IPS-18a (cell line): Measurements from ENCODE around the gene AMOT.

Experiments
- H3K27ac ChIP-seq: one replicate; pipeline ENCODE4 v1.5.1; 2013; ENCODE audit warnings: low read length
- H3K27me3 ChIP-seq: one replicate; pipeline ENCODE4 v1.6.1; 2013; ENCODE audit warnings: mild to moderate bottlenecking, low read length; ENCODE audit not compliant: control insufficient read depth, insufficient read depth
- H3K36me3 ChIP-seq: one replicate; pipeline ENCODE4 v1.6.1; 2013; ENCODE audit warnings: low read depth, low read length; ENCODE audit not compliant: control insufficient read depth
- H3K4me1 ChIP-seq: one replicate; pipeline ENCODE4 v1.6.1; 2013; ENCODE audit warnings: low read depth, low read length; ENCODE audit not compliant: control insufficient read depth
- H3K4me3 ChIP-seq: one replicate; pipeline ENCODE4 v1.5.1; 2013; ENCODE audit warnings: low read length
- H3K9ac ChIP-seq: one replicate; pipeline ENCODE4 v1.6.1; 2013; ENCODE audit warnings: mild to moderate bottlenecking, low read length, moderate library complexity
- H3K9me3 ChIP-seq: one replicate; pipeline ENCODE4 v1.6.1; 2013; ENCODE audit warnings: low read depth, low read length; ENCODE audit not compliant: control insufficient read depth

AMOT gene, protein sequence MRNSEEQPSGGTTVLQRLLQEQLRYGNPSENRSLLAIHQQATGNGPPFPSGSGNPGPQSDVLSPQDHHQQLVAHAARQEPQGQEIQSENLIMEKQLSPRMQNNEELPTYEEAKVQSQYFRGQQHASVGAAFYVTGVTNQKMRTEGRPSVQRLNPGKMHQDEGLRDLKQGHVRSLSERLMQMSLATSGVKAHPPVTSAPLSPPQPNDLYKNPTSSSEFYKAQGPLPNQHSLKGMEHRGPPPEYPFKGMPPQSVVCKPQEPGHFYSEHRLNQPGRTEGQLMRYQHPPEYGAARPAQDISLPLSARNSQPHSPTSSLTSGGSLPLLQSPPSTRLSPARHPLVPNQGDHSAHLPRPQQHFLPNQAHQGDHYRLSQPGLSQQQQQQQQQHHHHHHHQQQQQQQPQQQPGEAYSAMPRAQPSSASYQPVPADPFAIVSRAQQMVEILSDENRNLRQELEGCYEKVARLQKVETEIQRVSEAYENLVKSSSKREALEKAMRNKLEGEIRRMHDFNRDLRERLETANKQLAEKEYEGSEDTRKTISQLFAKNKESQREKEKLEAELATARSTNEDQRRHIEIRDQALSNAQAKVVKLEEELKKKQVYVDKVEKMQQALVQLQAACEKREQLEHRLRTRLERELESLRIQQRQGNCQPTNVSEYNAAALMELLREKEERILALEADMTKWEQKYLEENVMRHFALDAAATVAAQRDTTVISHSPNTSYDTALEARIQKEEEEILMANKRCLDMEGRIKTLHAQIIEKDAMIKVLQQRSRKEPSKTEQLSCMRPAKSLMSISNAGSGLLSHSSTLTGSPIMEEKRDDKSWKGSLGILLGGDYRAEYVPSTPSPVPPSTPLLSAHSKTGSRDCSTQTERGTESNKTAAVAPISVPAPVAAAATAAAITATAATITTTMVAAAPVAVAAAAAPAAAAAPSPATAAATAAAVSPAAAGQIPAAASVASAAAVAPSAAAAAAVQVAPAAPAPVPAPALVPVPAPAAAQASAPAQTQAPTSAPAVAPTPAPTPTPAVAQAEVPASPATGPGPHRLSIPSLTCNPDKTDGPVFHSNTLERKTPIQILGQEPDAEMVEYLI

DNA sequence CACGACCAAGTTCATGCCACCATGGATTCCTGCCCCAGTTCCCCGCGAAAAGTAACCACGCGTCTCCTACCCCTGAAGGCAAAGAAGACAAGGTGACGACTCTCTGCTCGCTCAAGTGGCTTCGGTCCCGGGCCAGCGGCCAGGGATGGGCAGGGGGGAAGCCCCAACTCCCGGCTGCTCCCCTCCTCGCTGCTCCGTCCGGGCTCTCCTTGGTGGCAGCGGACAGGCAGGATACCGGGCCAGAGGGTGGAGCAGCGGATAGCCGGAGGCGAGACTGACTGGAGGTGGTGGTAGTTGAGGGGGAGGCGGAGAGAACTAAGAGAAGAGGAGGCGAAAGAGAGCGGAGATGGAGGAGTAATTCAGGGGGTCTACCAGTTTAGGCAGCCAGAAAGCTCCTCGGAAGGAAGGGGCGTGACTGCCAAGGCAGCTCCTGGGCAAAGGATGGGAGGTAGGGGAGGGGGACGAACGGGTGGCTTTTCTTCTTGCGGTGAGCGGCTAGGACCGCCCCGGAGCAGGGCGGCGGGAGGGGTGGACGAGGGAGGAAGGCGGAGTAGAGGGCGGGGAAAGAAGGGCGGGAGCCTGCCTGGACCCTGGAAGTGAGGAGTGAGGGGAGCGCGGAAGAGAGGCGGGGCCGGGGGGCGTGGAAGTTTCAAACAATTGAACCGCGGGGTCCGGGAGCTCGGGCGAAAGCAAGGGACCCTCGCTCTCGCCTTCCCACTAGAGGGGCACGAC is at the start of gene AMOT:
Gene AMOT (minus strand): TSS at position 450 of the 732 bp plus-strand sequence. CDS start 17,705 bp downstream, outside the sequence.
- peak within 1 kb of the TSS; percentile 82 for H3K4me3 ChIP-seq
- H3K4me1 ChIP-seq: peaks cover 9% of the 10 kb centered on the region
- H3K27me3 ChIP-seq: peaks cover 32% of the 10 kb centered on the region
- H3K9ac ChIP-seq: peak within 1 kb of the TSS; percentile 70
- H3K27ac ChIP-seq: peak within 1 kb of the TSS; percentile 4
- H3K36me3 ChIP-seq: no peaks in the 10 kb centered on the region
- no peaks in the 10 kb centered on the region for H3K9me3 ChIP-seq

DNA sequence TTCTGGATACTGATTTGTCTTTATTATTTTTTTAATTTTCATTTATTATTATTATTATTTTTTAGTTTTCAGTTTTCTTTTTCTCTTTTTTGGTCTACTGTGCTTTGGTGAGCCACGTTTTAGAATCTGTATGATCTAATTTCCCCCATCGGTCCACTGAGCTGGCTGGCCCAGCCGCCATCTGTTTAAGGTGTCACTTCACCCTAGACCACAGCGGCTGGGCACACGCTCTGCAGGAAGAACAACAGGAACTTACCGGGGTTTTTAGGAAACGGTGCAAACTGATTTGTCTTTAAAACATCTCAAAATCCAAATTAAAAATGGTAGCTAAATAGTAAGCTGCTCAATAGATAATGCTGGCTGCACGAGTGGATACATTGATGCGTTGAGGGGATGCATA is 48.8 kb upstream of the AMOT start:
- H3K36me3 ChIP-seq: no peaks in the 10 kb centered on the region
- H3K4me3 ChIP-seq: no peak overlapping the region
- no peaks in the 10 kb centered on the region for H3K27me3 ChIP-seq
- no peaks in the 10 kb centered on the region for H3K4me1 ChIP-seq
- no peak overlapping the region for H3K27ac ChIP-seq
- no peaks in the 10 kb centered on the region for H3K9me3 ChIP-seq
- H3K9ac ChIP-seq: no peak overlapping the region

DNA sequence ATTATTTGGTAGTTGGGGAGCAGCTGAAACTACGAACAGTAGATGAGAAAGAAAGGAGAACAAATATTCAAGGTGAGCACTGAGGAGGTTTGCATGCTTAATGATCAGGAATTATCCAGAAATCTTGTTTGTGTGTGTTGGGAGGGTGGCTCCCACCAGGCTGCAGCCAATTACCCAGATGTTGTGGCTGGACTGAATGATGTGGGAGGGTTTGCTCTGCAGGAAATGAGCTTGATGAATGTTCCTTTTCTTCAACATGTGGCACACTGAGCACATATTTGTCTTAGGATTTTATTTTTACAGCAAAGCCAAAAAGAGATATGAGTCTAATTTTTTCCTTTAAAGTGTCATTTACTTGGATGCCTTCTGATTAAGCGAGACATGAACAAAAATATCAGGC is 48.3 kb upstream of the AMOT start:
- no peaks in the 10 kb centered on the region for H3K4me1 ChIP-seq
- H3K4me3 ChIP-seq: no peak overlapping the region
- H3K9me3 ChIP-seq: no peaks in the 10 kb centered on the region
- H3K27ac ChIP-seq: no peak overlapping the region
- H3K36me3 ChIP-seq: no peaks in the 10 kb centered on the region
- no peak overlapping the region for H3K9ac ChIP-seq
- H3K27me3 ChIP-seq: no peaks in the 10 kb centered on the region

DNA sequence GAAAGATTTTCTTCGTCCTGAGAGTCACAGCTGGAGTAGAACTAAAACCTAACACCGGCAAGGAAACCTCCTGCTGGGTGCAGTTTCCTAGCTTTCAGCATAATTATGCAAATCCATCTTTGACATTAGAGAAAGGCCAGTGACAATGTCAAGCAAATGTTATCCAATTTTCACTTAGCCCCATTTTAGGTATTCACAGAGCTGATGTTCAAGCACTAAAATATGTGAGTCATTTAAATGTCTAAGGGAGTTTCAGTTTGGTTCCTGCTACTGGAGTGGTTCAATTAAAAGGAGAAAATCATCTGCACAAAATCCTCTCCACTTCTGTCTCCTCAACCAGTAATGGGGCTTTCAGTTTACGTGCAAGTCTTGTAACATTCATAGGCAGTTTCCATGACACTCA is 37.1 kb upstream of the AMOT start:
- Histone ChIP-seq H3K36me3 (no peaks in the 10 kb centered on the region), H3K27me3 (no peaks in the 10 kb centered on the region), H3K9me3 (no peaks in the 10 kb centered on the region), H3K4me1 (peaks cover 15% of the 10 kb centered on the region), H3K27ac (no peak overlapping the region), H3K4me3 (no peak overlapping the region), H3K9ac (no peak overlapping the region)

DNA sequence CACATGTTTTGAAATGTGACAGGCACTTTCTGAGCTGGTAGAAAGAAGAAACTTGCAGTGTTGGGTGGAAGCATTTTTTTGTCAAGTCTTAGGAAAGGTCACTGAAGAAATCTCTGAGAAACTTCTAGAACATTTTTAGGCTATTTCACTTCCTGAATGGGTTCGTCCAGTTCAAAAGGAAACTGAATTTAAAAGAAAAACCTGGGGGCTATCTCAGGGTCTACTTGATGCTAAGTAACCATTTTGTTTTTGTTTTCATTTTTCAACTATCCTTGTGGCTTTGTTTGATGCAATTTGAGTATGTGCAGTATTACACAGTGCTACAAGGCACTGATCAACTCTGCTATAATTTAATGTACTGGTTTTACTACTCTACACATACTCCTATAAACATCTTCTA is 34.0 kb upstream of the AMOT start:
- H3K4me1 ChIP-seq: peaks cover 15% of the 10 kb centered on the region

DNA sequence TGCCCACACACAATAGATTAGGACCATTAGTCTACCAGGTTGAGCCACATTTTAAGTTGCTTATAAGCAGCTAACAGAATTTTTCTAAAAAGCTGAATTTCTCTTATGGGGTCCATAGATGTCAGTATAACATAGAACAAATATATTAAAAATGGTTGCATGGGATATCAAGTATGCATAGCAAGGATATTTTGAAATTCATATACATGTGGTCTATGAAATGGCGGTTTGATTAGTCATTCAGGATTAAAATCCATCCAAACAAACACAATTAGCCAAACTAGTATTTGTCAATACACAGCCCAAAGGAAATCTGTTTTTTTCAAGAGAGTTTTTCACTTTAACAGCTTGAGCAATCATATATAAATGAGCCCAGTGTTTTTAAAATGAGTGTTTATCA is 33.5 kb upstream of the AMOT start:
- no peaks in the 10 kb centered on the region for H3K27me3 ChIP-seq
- peaks cover 15% of the 10 kb centered on the region for H3K4me1 ChIP-seq
- no peak overlapping the region for H3K9ac ChIP-seq
- H3K9me3 ChIP-seq: no peaks in the 10 kb centered on the region
- H3K27ac ChIP-seq: no peak overlapping the region
- H3K4me3 ChIP-seq: no peak overlapping the region
- H3K36me3 ChIP-seq: no peaks in the 10 kb centered on the region

More for the DNA sequence above, 34.0 kb upstream of the AMOT start:
- H3K4me3 ChIP-seq: no peak overlapping the region
- H3K27ac ChIP-seq: no peak overlapping the region
- H3K9me3 ChIP-seq: no peaks in the 10 kb centered on the region
- H3K36me3 ChIP-seq: no peaks in the 10 kb centered on the region
- no peaks in the 10 kb centered on the region for H3K27me3 ChIP-seq
- no peak overlapping the region for H3K9ac ChIP-seq

DNA sequence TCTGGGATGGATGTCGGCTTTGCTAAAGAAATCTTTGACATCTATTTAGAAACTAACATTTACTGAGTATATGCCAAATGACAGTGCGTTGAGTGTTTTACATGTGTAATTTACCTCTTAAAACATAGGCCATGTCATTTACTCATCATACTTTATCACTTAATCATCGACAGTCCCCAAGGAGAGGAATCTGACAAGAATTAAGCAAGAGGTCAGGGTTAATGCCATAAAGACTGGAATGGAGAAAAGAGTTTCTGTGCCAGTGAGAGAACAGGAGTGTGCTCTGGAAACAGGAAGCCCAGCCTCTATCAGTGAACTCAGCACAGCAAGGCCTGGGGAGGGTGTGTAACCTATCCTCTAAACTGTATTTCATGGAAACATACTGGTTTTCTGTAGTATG is 28.0 kb upstream of the AMOT start:
- H3K36me3 ChIP-seq: no peaks in the 10 kb centered on the region
- H3K27ac ChIP-seq: no peak overlapping the region
- peaks cover 3% of the 10 kb centered on the region for H3K4me1 ChIP-seq
- H3K4me3 ChIP-seq: no peak overlapping the region
- no peak overlapping the region for H3K9ac ChIP-seq
- H3K9me3 ChIP-seq: no peaks in the 10 kb centered on the region
- no peaks in the 10 kb centered on the region for H3K27me3 ChIP-seq

DNA sequence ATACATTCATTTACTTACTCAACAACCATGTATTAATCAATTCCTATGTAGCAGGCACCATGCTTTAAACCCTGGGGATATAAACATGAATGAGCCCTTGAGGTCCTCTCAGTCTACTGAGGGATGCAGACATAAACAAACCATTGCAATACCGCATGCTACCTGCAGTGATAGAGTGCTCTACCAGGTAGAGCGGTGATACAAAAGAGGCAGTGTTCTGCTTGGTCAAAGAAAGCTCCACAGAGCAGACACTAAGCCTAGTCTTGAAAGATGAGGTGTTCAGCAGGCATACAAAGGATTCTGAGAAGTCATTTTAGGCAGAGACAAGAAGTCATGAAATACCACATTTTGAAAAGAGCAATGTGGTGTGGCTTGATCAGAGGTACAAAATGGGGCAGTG is 26.9 kb upstream of the AMOT start:
- H3K27me3 ChIP-seq: no peaks in the 10 kb centered on the region
- H3K9me3 ChIP-seq: no peaks in the 10 kb centered on the region
- H3K36me3 ChIP-seq: no peaks in the 10 kb centered on the region
- H3K4me1 ChIP-seq: peaks cover 3% of the 10 kb centered on the region
- no peak overlapping the region for H3K9ac ChIP-seq
- no peak overlapping the region for H3K27ac ChIP-seq
- H3K4me3 ChIP-seq: no peak overlapping the region

DNA sequence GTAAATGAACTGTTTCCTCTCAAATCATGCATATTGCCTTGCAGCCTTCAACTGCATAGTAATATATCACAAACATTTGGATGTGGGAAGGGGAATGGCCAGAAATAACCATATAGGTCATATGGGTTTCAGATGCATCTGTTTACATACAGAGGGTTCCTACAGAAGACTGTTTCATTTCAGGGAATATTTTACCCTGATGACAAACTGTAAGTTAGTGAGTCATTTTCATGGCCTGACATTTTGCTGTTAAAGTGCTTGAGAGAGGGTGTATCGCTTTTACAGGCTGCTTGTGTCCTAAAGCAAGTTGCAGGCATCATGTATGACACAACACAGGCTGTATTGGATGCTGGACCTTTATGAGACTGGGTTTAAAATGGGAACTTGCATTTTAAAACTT is 25.5 kb upstream of the AMOT start:
- H3K27ac ChIP-seq: no peak overlapping the region
- no peaks in the 10 kb centered on the region for H3K36me3 ChIP-seq
- no peak overlapping the region for H3K9ac ChIP-seq
- peaks cover 3% of the 10 kb centered on the region for H3K4me1 ChIP-seq
- H3K27me3 ChIP-seq: no peaks in the 10 kb centered on the region
- H3K4me3 ChIP-seq: no peak overlapping the region
- H3K9me3 ChIP-seq: no peaks in the 10 kb centered on the region

DNA sequence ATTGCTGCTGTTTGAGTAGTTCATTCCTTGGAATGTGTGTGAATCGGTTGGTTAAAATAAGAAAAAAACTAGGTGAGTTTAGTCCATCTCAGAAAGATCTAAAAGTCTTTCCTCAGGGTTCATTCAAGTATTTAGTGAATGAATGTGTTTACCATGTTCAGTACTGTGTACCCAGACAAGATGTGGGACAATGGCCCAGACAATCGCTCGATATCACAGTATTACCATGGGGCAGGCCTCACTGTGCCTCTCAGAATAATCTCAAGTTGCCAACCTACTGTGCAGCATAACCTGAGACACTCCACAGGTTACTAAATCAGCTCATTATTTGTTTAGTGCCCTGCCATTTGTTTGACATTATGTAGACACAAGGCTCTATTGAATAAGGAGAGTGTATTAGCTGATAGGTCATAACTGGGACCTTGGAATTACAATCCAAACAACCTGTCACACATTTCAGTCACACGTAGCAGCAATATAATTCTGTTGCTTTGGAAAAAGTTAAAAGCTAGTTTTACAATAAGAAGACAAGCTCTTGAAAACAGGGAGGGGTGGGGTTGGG is 24.9 kb upstream of the AMOT start:
- no peak overlapping the region for H3K27ac ChIP-seq

DNA sequence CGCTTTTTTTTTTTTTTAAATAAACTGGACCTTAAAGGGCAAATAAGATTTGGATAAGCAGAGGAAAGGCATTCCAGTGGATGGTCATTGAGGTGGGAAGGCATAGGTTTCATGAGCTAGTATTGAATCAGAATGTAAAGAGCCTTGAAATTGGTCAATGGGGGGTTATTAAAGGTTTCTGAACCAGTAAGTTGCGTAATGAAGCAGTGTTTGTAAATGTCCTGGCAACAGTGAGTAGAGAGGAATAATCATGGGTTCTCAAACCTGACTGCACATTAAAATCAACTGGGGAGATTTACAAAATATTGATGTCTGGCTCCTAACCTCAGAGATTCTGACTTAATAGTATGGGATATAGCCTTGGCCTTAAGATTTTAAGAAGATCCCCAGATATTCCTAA is 23.2 kb upstream of the AMOT start:
- no peaks in the 10 kb centered on the region for H3K9me3 ChIP-seq
- H3K4me1 ChIP-seq: peaks cover 3% of the 10 kb centered on the region
- H3K27me3 ChIP-seq: no peaks in the 10 kb centered on the region
- H3K4me3 ChIP-seq: no peak overlapping the region
- no peak overlapping the region for H3K27ac ChIP-seq
- H3K9ac ChIP-seq: no peak overlapping the region
- no peaks in the 10 kb centered on the region for H3K36me3 ChIP-seq

More for the DNA sequence above, 24.9 kb upstream of the AMOT start:
- H3K4me3 ChIP-seq: no peak overlapping the region
- no peaks in the 10 kb centered on the region for H3K27me3 ChIP-seq
- H3K36me3 ChIP-seq: no peaks in the 10 kb centered on the region
- peaks cover 3% of the 10 kb centered on the region for H3K4me1 ChIP-seq
- H3K9me3 ChIP-seq: no peaks in the 10 kb centered on the region
- H3K9ac ChIP-seq: no peak overlapping the region
